GM12874 (cell line): ENCODE results near the gene RYK.

Experiments used
- TF ChIP-seq, protein P1 (sequence below): IDR thresholded peaks from 2 replicates; pipeline ENCODE4 v1.5.1; 2011; ENCODE audit warnings: low read depth, mild to moderate bottlenecking, control low read depth, low read length, moderate library complexity; ENCODE audit not compliant: insufficient read depth

RYK gene

DNA sequence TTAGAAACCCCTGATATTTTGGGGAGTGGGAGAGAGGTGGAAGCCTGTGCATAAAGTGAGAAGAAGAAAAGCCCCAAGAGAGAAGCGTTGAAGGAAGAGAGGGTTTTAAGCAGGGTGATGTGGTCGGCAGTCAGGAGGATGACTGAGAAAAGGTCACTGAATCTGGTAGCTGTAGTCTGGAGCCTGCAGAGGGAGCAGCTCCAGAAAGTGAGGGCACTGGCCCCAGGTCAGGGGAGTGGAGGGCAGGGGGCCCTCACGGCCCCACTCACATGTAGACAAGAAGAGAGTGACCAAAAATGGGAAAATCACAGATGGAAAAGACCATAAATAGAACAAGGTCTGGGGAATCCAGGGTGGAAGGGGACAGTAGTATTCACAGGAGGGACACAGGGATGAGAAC is 105.5 kb downstream of the RYK start:
- TF ChIP-seq, protein P1, sequence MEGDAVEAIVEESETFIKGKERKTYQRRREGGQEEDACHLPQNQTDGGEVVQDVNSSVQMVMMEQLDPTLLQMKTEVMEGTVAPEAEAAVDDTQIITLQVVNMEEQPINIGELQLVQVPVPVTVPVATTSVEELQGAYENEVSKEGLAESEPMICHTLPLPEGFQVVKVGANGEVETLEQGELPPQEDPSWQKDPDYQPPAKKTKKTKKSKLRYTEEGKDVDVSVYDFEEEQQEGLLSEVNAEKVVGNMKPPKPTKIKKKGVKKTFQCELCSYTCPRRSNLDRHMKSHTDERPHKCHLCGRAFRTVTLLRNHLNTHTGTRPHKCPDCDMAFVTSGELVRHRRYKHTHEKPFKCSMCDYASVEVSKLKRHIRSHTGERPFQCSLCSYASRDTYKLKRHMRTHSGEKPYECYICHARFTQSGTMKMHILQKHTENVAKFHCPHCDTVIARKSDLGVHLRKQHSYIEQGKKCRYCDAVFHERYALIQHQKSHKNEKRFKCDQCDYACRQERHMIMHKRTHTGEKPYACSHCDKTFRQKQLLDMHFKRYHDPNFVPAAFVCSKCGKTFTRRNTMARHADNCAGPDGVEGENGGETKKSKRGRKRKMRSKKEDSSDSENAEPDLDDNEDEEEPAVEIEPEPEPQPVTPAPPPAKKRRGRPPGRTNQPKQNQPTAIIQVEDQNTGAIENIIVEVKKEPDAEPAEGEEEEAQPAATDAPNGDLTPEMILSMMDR = no peak

- TF ChIP-seq, protein P1 = no peak
Measured at GRCh38 chr3:134144694-134145093, 106.0 kb downstream of the RYK start.

- TF ChIP-seq, protein P1 = no peak
Measured at GRCh38 chr3:134143828-134144401, 106.7 kb downstream of the RYK start.

DNA sequence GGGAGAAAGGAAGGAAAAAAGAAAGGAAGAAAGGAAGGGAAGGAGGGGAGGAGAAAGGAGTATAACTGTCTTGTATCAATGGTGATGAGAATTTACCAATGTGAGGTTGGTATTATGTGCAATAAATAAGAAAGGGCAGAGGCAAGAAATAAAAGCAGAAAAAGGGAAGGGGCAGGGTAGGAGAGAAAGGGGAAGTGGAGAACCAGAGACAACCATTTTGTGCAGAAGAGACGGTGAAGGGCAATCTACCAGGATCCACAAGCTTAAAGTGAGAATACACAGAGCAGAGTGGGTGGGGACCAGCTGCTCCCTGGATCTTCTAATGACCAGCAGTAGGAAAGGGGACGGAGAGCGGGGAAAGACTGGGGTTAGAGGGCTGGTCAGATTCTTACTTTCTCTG is 114.1 kb downstream of the RYK start:
- TF ChIP-seq, protein P1 = no peak

DNA sequence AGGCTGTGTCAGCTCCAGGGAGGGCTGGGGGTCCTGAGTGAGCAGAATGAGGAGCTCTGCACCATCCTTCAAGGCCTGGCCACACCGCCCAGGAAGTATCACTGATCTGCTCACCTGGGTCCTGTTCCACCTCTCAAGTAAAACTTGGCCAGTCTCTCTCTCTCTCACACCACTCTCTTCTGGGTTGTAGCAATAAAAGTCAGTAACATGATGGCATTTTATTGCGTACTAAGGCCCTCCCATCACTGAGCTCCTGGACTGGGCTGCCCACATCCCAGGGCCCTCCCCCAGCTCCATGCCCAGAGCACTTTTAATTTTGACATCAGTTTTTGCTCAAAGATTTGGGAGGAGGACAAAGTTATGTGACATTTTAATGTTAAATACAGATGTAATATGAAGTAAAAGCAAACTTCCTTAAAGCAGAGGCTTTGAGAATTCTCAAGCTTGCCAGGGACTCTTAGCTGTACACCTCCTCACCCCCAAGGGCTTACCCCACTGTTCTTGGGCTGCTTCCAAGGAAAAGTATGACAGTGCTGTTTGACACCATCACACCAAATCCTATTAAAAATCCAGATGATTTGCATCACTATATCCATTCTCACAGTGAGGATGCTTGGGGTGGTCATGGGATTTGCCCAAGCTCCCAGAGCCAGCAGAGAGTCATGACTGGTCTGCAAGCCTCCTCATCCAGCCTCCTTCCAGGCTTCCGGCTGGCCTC is 115.8 kb downstream of the RYK start:
- TF ChIP-seq, protein P1 = no peak

DNA sequence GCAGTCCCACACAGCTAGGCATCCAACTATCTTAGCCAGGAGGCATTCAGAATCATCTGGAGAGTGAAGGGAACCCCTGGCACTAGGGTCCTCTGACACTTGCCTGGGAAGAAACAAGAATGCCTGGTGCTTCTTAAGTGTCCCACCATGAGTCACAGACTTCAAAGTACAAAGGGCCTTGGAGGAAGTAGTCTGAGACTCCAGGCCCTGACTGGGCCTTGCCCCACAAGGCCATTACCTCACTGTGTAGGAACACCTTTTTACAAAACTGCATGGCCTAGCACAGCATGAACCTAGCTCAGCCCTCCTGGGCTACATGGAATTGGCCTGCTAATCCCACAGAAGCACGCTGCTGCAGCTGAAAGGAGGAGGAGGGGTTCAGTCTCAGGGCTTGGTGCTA is 116.4 kb downstream of the RYK start:
- TF ChIP-seq, protein P1 = no peak

DNA sequence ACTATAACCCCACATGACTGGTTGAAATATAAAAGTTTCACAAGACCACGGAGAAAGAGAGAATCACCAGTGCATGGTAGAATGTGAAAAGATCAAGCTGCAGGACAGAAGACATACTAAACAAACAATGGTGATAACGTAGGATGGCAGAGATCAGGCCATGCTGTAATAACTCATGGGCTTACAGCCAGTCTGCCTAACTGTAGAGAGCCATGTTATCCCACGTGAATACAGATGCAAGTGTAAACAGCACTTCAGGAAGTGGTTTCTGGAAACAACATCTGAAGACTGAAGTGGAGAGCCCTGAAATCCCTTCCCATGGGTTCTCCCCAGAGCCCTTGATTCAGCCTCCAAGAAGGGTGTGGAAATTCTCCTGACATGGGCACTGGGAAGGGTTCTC is 117.7 kb downstream of the RYK start:
- TF ChIP-seq, protein P1 = no peak
